HepG2 (cell line): ENCODE data around the gene ADGRL1. TPM values are rescaled to one million over a fixed set of nuclear protein-coding genes. Genes with fewer than 3 reads are reported as not detected.
A peak's percentile ranks its signal among the peaks of the same experiment; 100 is the strongest.

Experiments used
- ARNTL ChIP-seq: sonication (generic); formaldehyde crosslinking; IDR thresholded peaks from 2 replicates; pipeline ENCODE4 v1.4.0; 2020; ENCODE audit warnings: mild to moderate bottlenecking, missing genetic modification reagents
- CBFB ChIP-seq: sonication (generic); formaldehyde crosslinking; IDR thresholded peaks from 2 replicates; pipeline ENCODE4 v1.4.0; 2020; ENCODE audit warnings: missing genetic modification reagents
- FOSL1 ChIP-seq: sonication (generic); formaldehyde crosslinking; IDR thresholded peaks from 2 replicates; pipeline ENCODE4 v1.9.0; 2021; ENCODE audit warnings: missing genetic modification reagents, borderline replicate concordance
- GFI1 ChIP-seq: sonication (generic); formaldehyde crosslinking; IDR thresholded peaks from 2 replicates; pipeline ENCODE4 v1.5.0; 2020; ENCODE audit warnings: missing genetic modification reagents, mild to moderate bottlenecking, borderline replicate concordance
- GZF1 ChIP-seq: sonication (generic); formaldehyde crosslinking; IDR thresholded peaks from 2 replicates; pipeline ENCODE4 v1.5.1; 2020; ENCODE audit warnings: mild to moderate bottlenecking, missing genetic modification reagents
- HDAC1 ChIP-seq: sonication (generic); formaldehyde crosslinking; IDR thresholded peaks from 2 replicates; pipeline ENCODE4 v1.5.1; 2020; ENCODE audit warnings: mild to moderate bottlenecking, missing genetic modification reagents
- HDAC6 ChIP-seq: fragments of 200-600 bp; sonication (generic); IDR thresholded peaks from 2 replicates; pipeline ENCODE4 v1.7.0; 2017; ENCODE audit warnings: mild to moderate bottlenecking, antibody characterized with exemption, low read length, low read depth
- KLF11 ChIP-seq: IDR thresholded peaks from 2 replicates; pipeline ENCODE4 v1.6.1; 2016; ENCODE audit warnings: missing compliant biosample characterization
- KLF12 ChIP-seq: sonication (generic); formaldehyde crosslinking; IDR thresholded peaks from 2 replicates; pipeline ENCODE4 v1.4.0; 2020; ENCODE audit warnings: missing genetic modification reagents, borderline replicate concordance
- KLF9 ChIP-seq: IDR thresholded peaks from 2 replicates; pipeline ENCODE4 v1.6.1; 2016; ENCODE audit warnings: low read depth
- MAFF ChIP-seq: IDR thresholded peaks from 2 replicates; pipeline ENCODE4 v1.6.1; 2011; ENCODE audit warnings: low read depth, low read length, improper control_type of control experiment
- MATR3 ChIP-seq: sonication (generic); formaldehyde crosslinking; IDR thresholded peaks from 2 replicates; pipeline ENCODE4 v1.4.0; 2020; ENCODE audit warnings: missing genetic modification reagents
- RBM39 ChIP-seq: fragments of 200-400 bp; formaldehyde crosslinking; IDR thresholded peaks from one replicate; pipeline ENCODE4 v1.6.1; 2018; ENCODE audit warnings: antibody characterized with exemption, mild to moderate bottlenecking, low read depth, low read length; ENCODE audit not compliant: poor library complexity, severe bottlenecking
- REPIN1 ChIP-seq: sonication (generic); formaldehyde crosslinking; IDR thresholded peaks from 2 replicates; pipeline ENCODE4 v1.8.0; 2022; ENCODE audit warnings: missing genetic modification reagents, low read depth, mild to moderate bottlenecking, borderline replicate concordance
- SALL1 ChIP-seq: sonication (generic); formaldehyde crosslinking; IDR thresholded peaks from 2 replicates; pipeline ENCODE4 v1.8.0; 2022; ENCODE audit warnings: mild to moderate bottlenecking, missing genetic modification reagents
- SMAD1 ChIP-seq: sonication (generic); formaldehyde crosslinking; IDR thresholded peaks from 2 replicates; pipeline ENCODE4 v1.4.0; 2020; ENCODE audit warnings: missing genetic modification reagents, low read depth, mild to moderate bottlenecking, borderline replicate concordance
- TGIF2 ChIP-seq: IDR thresholded peaks from 2 replicates; pipeline ENCODE4 v1.6.1; 2016; ENCODE audit warnings: control low read depth, missing compliant biosample characterization
- ZBTB1 ChIP-seq: sonication (generic); formaldehyde crosslinking; IDR thresholded peaks from 2 replicates; pipeline ENCODE4 v1.4.0; 2020; ENCODE audit warnings: missing genetic modification reagents, borderline replicate concordance
- ZFP36L1 ChIP-seq: sonication (generic); formaldehyde crosslinking; IDR thresholded peaks from 2 replicates; pipeline ENCODE4 v1.8.0; 2022; ENCODE audit warnings: mild to moderate bottlenecking, missing genetic modification reagents, moderate library complexity
- ZFP82 ChIP-seq: sonication (generic); formaldehyde crosslinking; IDR thresholded peaks from 2 replicates; pipeline ENCODE4 v1.5.1; 2020; ENCODE audit warnings: mild to moderate bottlenecking, missing genetic modification reagents, borderline replicate concordance
- ZIK1 ChIP-seq: sonication (generic); formaldehyde crosslinking; IDR thresholded peaks from 2 replicates; pipeline ENCODE4 v1.5.0; 2020; ENCODE audit warnings: mild to moderate bottlenecking, low read depth, missing genetic modification reagents, borderline replicate concordance
- ZNF24 ChIP-seq: fragments of 450-650 bp; IDR thresholded peaks from 2 replicates; pipeline ENCODE4 v1.6.1; 2017; ENCODE audit warnings: antibody characterized with exemption, mild to moderate bottlenecking
- ZNF326 ChIP-seq: sonication (generic); formaldehyde crosslinking; IDR thresholded peaks from 2 replicates; pipeline ENCODE4 v1.4.0; 2020; ENCODE audit warnings: missing genetic modification reagents, borderline replicate concordance
- ZNF350 ChIP-seq: sonication (generic); formaldehyde crosslinking; IDR thresholded peaks from 2 replicates; pipeline ENCODE4 v1.4.0; 2020; ENCODE audit warnings: mild to moderate bottlenecking, low read depth, missing genetic modification reagents, borderline replicate concordance
- ZNF431 ChIP-seq: sonication (generic); formaldehyde crosslinking; IDR thresholded peaks from 2 replicates; pipeline ENCODE4 v1.9.0; 2022; ENCODE audit warnings: missing genetic modification reagents, low read depth, mild to moderate bottlenecking, borderline replicate concordance
- ZNF652 ChIP-seq: IDR thresholded peaks from 2 replicates; pipeline ENCODE4 v1.6.1; 2016; ENCODE audit warnings: low read depth, borderline replicate concordance
- ZNF672 ChIP-seq: sonication (generic); formaldehyde crosslinking; IDR thresholded peaks from 2 replicates; pipeline ENCODE4 v1.8.1; 2022; ENCODE audit warnings: missing genetic modification reagents
- ZSCAN20 ChIP-seq: sonication (generic); formaldehyde crosslinking; IDR thresholded peaks from 2 replicates; pipeline ENCODE4 v1.4.0; 2020; ENCODE audit warnings: missing genetic modification reagents, mild to moderate bottlenecking, borderline replicate concordance
- polyA plus RNA-seq, 8 experiments: library from polyadenylated mRNA; depleted of rRNA in 3 of 8; stranded (reverse) in 7 of 8; unstranded in 1 of 8; fragments of >200 nt; fragmentation: Illumina TruSeq in 4 of 8; extraction: Trizol in 4 of 8; gene quantifications; 2 replicates each; pipeline versions ENCODE4 v1.2.1 to v1.2.3, GENCODE V29; 2011 to 2016; ENCODE audit warnings: low read depth in 4 of 8, missing spikeins in 1 of 8, mixed read lengths in 1 of 8; ENCODE audit not compliant: insufficient read depth in 1 of 8
- total RNA-seq, 5 experiments: library from RNA; depleted of rRNA; stranded (reverse); fragments of >200 nt; fragmentation: Illumina TruSeq; extraction: Trizol; gene quantifications; 2 replicates each; pipeline ENCODE4 v1.2.3, GENCODE V29; 2016; ENCODE audit warnings: low read depth in 1 of 5
- TF ChIP-seq, protein P1 (sequence below): sonication (generic); formaldehyde crosslinking; IDR thresholded peaks from 2 replicates; pipeline ENCODE4 v1.8.1; 2023; ENCODE audit warnings: mild to moderate bottlenecking, missing genetic modification reagents
- TF ChIP-seq, protein P2 (sequence below): sonication (generic); formaldehyde crosslinking; IDR thresholded peaks from 2 replicates; pipeline ENCODE4 v1.4.0; 2020; ENCODE audit warnings: low read depth, mild to moderate bottlenecking, missing genetic modification reagents

The ADGRL1 gene
- total and polyA plus RNA-seq, 2 of the 13 experiments (the other 11 are each of a cell fraction or from before 2014, with no cell fraction given), result 0.49 to 1.7 TPM

DNA sequence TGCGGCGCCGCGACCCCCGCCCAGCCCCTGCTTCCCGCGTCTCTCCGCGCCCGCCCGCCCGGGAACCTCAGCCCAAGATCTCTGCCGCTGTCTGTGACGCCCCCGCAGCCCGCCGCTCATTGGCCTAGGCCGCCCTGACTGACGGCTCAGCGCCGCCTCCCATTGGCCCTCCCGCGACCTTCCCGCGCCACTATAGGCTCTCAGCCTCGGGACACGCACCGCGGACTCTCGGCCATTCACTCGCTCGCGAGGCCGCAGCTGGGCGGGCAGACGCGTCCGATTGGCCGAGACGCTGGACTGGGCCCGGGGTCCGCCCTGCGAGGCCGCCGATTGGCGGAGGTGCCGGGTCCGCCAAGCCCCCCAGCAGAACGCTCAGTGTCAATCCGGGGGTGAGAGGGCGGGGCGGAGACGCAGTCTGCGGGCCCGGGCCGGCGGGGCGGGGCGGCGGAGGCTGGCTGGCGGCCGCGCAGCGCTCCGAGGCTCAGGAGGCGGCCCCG, 88.3 kb downstream of the ADGRL1 start, which contains the start of gene PRKACA (continued):
- TF ChIP-seq CBFB (CRISPR knock-in tag) (0 out of 2 replicates have a peak, but pooled peaks have one; percentile 35), MAFF (no peak), TGIF2 (CRISPR knock-in tag) (no peak), ZBTB1 (CRISPR knock-in tag) (no peak), ZSCAN20 (no peak), ZNF431 (no peak), FOSL1 (no peak), KLF12 (CRISPR knock-in tag) (no peak), ZFP36L1 (CRISPR knock-in tag) (no peak), GFI1 (CRISPR knock-in tag) (no peak), ZIK1 (CRISPR knock-in tag) (no peak), SMAD1 (CRISPR knock-in tag) (no peak), SALL1 (peak; percentile 10; the same call in 1 of the 2 replicates), KLF11 (CRISPR knock-in tag) (no peak), ZFP82 (CRISPR knock-in tag) (no peak), ARNTL (CRISPR knock-in tag) (no peak), MATR3 (no peak), REPIN1 (CRISPR knock-in tag) (no peak), RBM39 (peak; percentile 16), GZF1 (CRISPR knock-in tag) (no peak), ZNF24 (no peak), HDAC1 (CRISPR knock-in tag) (no peak), ZNF350 (CRISPR knock-in tag) (no peak), ZNF652 (CRISPR knock-in tag) (no peak), KLF9 (CRISPR knock-in tag) (no peak), ZNF672 (no peak), HDAC6 (no peak), ZNF326 (no peak)
- TF ChIP-seq, protein P1, sequence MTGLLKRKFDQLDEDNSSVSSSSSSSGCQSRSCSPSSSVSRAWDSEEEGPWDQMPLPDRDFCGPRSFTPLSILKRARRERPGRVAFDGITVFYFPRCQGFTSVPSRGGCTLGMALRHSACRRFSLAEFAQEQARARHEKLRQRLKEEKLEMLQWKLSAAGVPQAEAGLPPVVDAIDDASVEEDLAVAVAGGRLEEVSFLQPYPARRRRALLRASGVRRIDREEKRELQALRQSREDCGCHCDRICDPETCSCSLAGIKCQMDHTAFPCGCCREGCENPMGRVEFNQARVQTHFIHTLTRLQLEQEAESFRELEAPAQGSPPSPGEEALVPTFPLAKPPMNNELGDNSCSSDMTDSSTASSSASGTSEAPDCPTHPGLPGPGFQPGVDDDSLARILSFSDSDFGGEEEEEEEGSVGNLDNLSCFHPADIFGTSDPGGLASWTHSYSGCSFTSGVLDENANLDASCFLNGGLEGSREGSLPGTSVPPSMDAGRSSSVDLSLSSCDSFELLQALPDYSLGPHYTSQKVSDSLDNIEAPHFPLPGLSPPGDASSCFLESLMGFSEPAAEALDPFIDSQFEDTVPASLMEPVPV, result no peak
- TF ChIP-seq, protein P2, sequence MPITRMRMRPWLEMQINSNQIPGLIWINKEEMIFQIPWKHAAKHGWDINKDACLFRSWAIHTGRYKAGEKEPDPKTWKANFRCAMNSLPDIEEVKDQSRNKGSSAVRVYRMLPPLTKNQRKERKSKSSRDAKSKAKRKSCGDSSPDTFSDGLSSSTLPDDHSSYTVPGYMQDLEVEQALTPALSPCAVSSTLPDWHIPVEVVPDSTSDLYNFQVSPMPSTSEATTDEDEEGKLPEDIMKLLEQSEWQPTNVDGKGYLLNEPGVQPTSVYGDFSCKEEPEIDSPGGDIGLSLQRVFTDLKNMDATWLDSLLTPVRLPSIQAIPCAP (CRISPR knock-in tag), result no peak
